ENCODE data around the gene KRTAP10-8. TPM values are rescaled to one million over a fixed set of nuclear protein-coding genes. Genes with fewer than 3 reads are reported as not detected.

Gene KRTAP10-8
- total and polyA plus RNA-seq, 7 donors, result not detected

- Histone ChIP-seq H3K4me3 (no peak overlapping the region), H3K27ac (no peak overlapping the region), H3K9me3 (peaks cover 0 to 4% (median 1%) of the 10 kb centered on the region in 4 donors), H3K4me1 (no peaks in the 10 kb centered on the region), H3K27me3 (peaks cover 0 to 14% (median 10%) of the 10 kb centered on the region in 3 donors), H3K36me3 (no peaks in the 10 kb centered on the region)
- intact Hi-C loops (cut with DNase I), result no loop called here
- no peak for DNase-seq
- no peak for TF ChIP-seq EP300 (IDR thresholded peaks at IDR 0.05)
- TF ChIP-seq POLR2AphosphoS5 (IDR thresholded peaks at IDR 0.05), result no peak
- TF ChIP-seq, protein P1, sequence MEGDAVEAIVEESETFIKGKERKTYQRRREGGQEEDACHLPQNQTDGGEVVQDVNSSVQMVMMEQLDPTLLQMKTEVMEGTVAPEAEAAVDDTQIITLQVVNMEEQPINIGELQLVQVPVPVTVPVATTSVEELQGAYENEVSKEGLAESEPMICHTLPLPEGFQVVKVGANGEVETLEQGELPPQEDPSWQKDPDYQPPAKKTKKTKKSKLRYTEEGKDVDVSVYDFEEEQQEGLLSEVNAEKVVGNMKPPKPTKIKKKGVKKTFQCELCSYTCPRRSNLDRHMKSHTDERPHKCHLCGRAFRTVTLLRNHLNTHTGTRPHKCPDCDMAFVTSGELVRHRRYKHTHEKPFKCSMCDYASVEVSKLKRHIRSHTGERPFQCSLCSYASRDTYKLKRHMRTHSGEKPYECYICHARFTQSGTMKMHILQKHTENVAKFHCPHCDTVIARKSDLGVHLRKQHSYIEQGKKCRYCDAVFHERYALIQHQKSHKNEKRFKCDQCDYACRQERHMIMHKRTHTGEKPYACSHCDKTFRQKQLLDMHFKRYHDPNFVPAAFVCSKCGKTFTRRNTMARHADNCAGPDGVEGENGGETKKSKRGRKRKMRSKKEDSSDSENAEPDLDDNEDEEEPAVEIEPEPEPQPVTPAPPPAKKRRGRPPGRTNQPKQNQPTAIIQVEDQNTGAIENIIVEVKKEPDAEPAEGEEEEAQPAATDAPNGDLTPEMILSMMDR (IDR thresholded peaks at IDR 0.05), result no peak
- no peak for TF ChIP-seq POLR2A (IDR thresholded peaks at IDR 0.05)
- 67 to 69% methylated on average over 8 of the region's 8 CpGs for WGBS, 2 donors
Measured at GRCh38 chr21:44647222-44647552, 35.3 kb downstream of the KRTAP10-8 start.

DNA sequence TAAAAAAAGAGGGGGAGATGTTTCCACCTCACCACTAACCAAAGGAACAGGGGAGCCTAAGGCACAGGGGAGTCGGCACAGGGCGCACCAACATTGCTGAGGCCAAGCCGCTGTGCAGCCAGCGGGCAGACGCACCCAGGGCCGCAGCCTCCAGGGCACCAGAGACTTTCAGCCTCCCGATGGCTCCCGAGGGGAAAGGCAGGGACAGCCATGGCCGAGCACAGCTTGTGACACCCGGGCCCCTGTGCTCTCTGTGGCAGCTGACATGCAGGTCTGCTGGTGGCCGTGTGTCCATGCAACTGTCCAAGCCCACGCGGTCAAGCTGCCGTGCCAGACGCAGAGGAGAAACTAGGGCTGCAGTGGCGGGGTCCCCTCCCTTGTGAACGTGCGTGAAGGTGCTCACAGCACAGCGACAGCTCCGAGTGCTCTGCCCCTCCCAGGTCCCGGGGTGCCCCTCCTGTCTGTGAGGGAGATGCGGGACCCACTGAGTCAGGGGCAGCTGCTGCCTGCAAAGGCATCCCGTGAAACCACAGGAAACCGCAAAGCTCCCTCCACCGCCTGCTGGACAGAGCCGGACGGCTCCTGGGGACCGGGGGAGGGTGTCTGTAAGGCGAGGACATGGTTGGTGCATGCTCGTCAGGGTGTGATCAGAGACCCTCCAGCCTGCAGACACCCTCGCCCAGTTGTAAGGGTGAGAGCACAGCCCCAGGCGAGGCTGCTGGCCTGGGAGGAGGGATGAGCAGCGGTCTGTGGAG is 36.9 kb downstream of the KRTAP10-8 start:
- TF ChIP-seq POLR2A (IDR thresholded peaks at IDR 0.05), result no peak
- intact Hi-C loops (cut with DNase I), result no loop called here
- no peak overlapping the region for H3K4me3 ChIP-seq
- H3K36me3 ChIP-seq, result no peaks in the 10 kb centered on the region
- DNase-seq, result no peak
- H3K27me3 ChIP-seq, result peaks cover 0 to 14% (median 10%) of the 10 kb centered on the region in 3 donors
- WGBS, 2 donors, result 77 to 80% methylated on average over 33 of the region's 33 CpGs
- H3K27ac ChIP-seq, result no peak overlapping the region
- peaks cover 0 to 4% (median 1%) of the 10 kb centered on the region in 4 donors for H3K9me3 ChIP-seq
- no peaks in the 10 kb centered on the region for H3K4me1 ChIP-seq

- no peaks in the 10 kb centered on the region for H3K9me3 ChIP-seq
Measured at GRCh38 chr21:44649521-44650100, 37.7 kb downstream of the KRTAP10-8 start.

GRCh38 chr21:44650265-44650972 is 38.5 kb downstream of the KRTAP10-8 start:
- no peak overlapping the region for H3K4me3 ChIP-seq
- intact Hi-C loops (cut with DNase I), result no loop called here
- DNase-seq, result no peak
- peaks cover 0 to 14% (median 10%) of the 10 kb centered on the region in 3 donors for H3K27me3 ChIP-seq
- 88 to 89% methylated on average over 20 of the region's 20 CpGs for WGBS, 2 donors
- H3K9me3 ChIP-seq, result no peaks in the 10 kb centered on the region
- TF ChIP-seq EP300 (IDR thresholded peaks at IDR 0.05), result no peak
- TF ChIP-seq POLR2AphosphoS5 (IDR thresholded peaks at IDR 0.05), result no peak
- TF ChIP-seq POLR2A (IDR thresholded peaks at IDR 0.05), result no peak
- TF ChIP-seq, protein P1 (IDR thresholded peaks at IDR 0.05), result no peak
- H3K27ac ChIP-seq, result no peak overlapping the region
- no peaks in the 10 kb centered on the region for H3K4me1 ChIP-seq
- no peaks in the 10 kb centered on the region for H3K36me3 ChIP-seq

More at GRCh38 chr21:44649521-44650100, 37.7 kb downstream of the KRTAP10-8 start:
- H3K27ac ChIP-seq, result no peak overlapping the region
- H3K36me3 ChIP-seq, result no peaks in the 10 kb centered on the region
- H3K4me3 ChIP-seq, result no peak overlapping the region
- H3K27me3 ChIP-seq, result peaks cover 0 to 14% (median 10%) of the 10 kb centered on the region in 3 donors
- H3K4me1 ChIP-seq, result no peaks in the 10 kb centered on the region
- intact Hi-C loops (cut with DNase I), result no loop called here
- TF ChIP-seq POLR2AphosphoS5 (IDR thresholded peaks at IDR 0.05), result no peak
- TF ChIP-seq, protein P1 (IDR thresholded peaks at IDR 0.05), result no peak
- no peak for TF ChIP-seq POLR2A (IDR thresholded peaks at IDR 0.05)
- WGBS, 2 donors, result 88% methylated on average over 18 of the region's 18 CpGs
- no peak for DNase-seq
